Measurements from ENCODE around the gene MPDZ.

DNA sequence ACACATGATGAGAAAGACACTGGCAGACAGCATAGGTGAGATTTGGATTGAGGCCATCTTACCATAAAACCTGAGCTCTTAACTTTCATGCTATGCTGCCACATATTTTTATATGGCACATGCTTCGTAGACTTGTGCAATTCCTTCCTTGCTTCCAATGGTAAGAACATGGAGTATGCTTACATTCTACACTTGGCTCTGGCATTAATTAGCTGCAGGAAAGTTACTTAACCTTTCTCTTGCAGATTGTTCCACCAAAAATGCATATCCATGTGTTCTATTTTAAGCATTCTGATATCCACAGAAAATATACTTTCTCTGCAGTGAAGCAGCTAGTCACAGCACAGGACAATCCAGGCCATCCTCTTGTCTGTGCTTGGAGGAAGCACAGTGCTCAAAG is 119.4 kb downstream of the MPDZ start:
- TF ChIP-seq POLR2A (IDR thresholded peaks at IDR 0.05) = no peak
- TF ChIP-seq, protein P1, sequence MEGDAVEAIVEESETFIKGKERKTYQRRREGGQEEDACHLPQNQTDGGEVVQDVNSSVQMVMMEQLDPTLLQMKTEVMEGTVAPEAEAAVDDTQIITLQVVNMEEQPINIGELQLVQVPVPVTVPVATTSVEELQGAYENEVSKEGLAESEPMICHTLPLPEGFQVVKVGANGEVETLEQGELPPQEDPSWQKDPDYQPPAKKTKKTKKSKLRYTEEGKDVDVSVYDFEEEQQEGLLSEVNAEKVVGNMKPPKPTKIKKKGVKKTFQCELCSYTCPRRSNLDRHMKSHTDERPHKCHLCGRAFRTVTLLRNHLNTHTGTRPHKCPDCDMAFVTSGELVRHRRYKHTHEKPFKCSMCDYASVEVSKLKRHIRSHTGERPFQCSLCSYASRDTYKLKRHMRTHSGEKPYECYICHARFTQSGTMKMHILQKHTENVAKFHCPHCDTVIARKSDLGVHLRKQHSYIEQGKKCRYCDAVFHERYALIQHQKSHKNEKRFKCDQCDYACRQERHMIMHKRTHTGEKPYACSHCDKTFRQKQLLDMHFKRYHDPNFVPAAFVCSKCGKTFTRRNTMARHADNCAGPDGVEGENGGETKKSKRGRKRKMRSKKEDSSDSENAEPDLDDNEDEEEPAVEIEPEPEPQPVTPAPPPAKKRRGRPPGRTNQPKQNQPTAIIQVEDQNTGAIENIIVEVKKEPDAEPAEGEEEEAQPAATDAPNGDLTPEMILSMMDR (IDR thresholded peaks at IDR 0.05 in 8 of 11, conservative IDR thresholded peaks at IDR 0.05 in 3 of 11) = no peak
- TF ChIP-seq POLR2AphosphoS5 (IDR thresholded peaks at IDR 0.05) = no peak
